Gastrocnemius medialis (tissue), 4 donors: Measurements from ENCODE around the gene COX15.

Experiments
- POLR2A ChIP-seq, 2 donors: fragments of 450-650 bp; IDR thresholded peaks; one replicate each; pipeline ENCODE4 v1.6.1; 2017; ENCODE audit warnings: antibody characterized with exemption in 2 of 2, mild to moderate bottlenecking in 2 of 2, moderate library complexity in 2 of 2
- TF ChIP-seq, protein P1 (sequence below), 5 experiments: fragments of 450-650 bp in 3 of 5; fragments of 200-600 bp in 2 of 5; sonication (generic) in 2 of 5; IDR thresholded peaks in 4 of 5; conservative IDR thresholded peaks in 1 of 5; 1 replicate in 4 of 5; 2 replicates in 1 of 5; pipeline ENCODE4 v1.5.1; 2016 to 2019; ENCODE audit warnings: antibody characterized with exemption in 5 of 5, mild to moderate bottlenecking in 3 of 5, moderate library complexity in 3 of 5

DNA sequence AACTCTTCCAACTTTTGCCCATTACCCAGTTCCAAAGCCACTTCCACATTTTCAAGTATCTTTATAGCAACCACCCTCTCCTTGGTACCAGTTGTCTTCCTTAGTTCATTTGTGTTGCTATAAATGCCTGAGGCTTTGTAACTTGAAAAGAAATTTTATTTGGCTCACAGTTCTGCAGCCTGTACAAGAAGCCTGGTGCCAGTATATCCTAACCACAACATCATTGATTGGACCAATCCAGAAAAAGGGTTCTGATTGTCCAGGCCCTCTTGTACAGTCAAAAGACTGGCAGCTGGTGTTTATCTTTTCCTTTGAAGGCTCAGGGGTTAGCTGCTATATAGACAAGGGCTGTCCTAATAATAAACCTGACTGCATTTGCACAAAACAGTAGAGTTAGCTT is 29.4 kb upstream of the COX15 start:
- no peak for TF ChIP-seq POLR2A (IDR thresholded peaks at IDR 0.05)
- TF ChIP-seq, protein P1, sequence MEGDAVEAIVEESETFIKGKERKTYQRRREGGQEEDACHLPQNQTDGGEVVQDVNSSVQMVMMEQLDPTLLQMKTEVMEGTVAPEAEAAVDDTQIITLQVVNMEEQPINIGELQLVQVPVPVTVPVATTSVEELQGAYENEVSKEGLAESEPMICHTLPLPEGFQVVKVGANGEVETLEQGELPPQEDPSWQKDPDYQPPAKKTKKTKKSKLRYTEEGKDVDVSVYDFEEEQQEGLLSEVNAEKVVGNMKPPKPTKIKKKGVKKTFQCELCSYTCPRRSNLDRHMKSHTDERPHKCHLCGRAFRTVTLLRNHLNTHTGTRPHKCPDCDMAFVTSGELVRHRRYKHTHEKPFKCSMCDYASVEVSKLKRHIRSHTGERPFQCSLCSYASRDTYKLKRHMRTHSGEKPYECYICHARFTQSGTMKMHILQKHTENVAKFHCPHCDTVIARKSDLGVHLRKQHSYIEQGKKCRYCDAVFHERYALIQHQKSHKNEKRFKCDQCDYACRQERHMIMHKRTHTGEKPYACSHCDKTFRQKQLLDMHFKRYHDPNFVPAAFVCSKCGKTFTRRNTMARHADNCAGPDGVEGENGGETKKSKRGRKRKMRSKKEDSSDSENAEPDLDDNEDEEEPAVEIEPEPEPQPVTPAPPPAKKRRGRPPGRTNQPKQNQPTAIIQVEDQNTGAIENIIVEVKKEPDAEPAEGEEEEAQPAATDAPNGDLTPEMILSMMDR (IDR thresholded peaks at IDR 0.05 in 4 of 5, conservative IDR thresholded peaks at IDR 0.05 in 1 of 5): no peak
